ENCODE data around the gene RNASEL. TPM values are rescaled to one million over a fixed set of nuclear protein-coding genes. Genes with fewer than 3 reads are reported as not detected.
"Not testable (repeated sequence)": the region's sequence is repeated elsewhere in the genome, so short reads cannot be mapped to it uniquely, and the experiment has no call there.

RNASEL gene
- total RNA-seq, 1 donor from 2014 or later: 3.3 TPM

DNA sequence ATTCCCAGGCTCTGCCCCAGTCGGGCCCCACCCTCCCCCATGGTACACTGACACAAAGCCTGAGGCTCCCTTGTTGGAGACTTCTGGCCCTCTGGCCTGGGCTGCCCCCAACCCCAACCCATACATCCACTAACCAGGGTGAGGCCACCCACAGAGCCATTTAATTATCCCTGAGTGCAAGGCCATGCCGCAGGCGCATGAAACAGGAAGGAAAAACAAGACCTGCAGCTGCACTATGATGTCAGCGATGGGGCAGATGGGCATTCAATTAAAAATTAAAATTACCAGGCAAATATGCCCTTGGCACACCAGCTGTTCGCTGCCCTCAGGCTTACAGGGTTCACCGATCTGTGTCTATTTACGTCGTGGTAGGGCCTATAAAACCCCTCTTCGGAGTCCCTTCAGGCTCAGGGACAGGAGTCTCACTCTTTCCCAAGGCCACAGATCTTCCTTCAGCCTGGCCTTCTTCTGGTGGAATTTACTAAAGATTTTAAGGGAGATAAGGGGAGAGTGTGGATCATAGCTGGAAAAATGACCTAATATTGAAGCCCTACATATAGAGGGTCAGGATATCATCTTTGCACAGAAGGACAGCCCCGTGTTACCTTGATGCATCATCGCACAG lies 44.7 kb upstream of the RNASEL start:
- Mint-ChIP-seq H3K4me1 (peaks cover 70% of the 10 kb centered on the region), H3K36me3 (ENCODE audit: low read depth) (no peaks in the 10 kb centered on the region), H3K9me3 (no peaks in the 10 kb centered on the region), H3K27ac (ENCODE audit: unreplicated experiment) (no peak overlapping the region), H3K27me3 (ENCODE audit: low read depth) (no peaks in the 10 kb centered on the region), H3K4me3 (no peak overlapping the region)
- DNase-seq (ENCODE audit: low read depth, low spot score): no peak
- TF ChIP-seq, protein P1, sequence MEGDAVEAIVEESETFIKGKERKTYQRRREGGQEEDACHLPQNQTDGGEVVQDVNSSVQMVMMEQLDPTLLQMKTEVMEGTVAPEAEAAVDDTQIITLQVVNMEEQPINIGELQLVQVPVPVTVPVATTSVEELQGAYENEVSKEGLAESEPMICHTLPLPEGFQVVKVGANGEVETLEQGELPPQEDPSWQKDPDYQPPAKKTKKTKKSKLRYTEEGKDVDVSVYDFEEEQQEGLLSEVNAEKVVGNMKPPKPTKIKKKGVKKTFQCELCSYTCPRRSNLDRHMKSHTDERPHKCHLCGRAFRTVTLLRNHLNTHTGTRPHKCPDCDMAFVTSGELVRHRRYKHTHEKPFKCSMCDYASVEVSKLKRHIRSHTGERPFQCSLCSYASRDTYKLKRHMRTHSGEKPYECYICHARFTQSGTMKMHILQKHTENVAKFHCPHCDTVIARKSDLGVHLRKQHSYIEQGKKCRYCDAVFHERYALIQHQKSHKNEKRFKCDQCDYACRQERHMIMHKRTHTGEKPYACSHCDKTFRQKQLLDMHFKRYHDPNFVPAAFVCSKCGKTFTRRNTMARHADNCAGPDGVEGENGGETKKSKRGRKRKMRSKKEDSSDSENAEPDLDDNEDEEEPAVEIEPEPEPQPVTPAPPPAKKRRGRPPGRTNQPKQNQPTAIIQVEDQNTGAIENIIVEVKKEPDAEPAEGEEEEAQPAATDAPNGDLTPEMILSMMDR (conservative IDR thresholded peaks at IDR 0.05): no peak

DNA sequence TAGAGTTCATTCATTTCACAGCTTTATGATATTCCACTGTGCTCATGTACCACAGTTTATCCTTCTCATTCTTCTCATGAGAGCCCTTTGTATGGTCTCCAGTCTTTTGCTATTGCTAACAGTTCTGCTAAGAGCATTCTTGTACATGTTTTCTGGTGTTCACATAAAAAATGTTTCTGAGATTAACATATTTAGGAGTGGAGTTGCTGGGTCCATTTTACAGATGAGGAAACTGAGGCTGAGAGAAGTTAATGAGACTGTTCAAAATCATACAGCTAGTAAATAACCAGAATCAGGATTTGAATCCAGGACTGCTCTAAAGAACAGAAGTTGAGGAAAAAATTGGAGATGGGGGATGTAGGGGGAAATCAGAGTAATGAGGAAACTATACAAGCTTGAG lies 44.0 kb upstream of the RNASEL start:
- no peak for DNase-seq (ENCODE audit: low read depth, low spot score)
- Mint-ChIP-seq H3K27me3 (ENCODE audit: low read depth) (no peaks in the 10 kb centered on the region), H3K36me3 (ENCODE audit: low read depth) (no peaks in the 10 kb centered on the region), H3K4me3 (no peak overlapping the region), H3K9me3 (no peaks in the 10 kb centered on the region), H3K27ac (ENCODE audit: unreplicated experiment) (no peak overlapping the region), H3K4me1 (peaks cover 70% of the 10 kb centered on the region)
- TF ChIP-seq, protein P1 (conservative IDR thresholded peaks at IDR 0.05): no peak

- H3K27ac Mint-ChIP-seq (ENCODE audit: unreplicated experiment); DNase-seq (ENCODE audit: low read depth, low spot score); H3K36me3 Mint-ChIP-seq (ENCODE audit: low read depth); H3K27me3 Mint-ChIP-seq (ENCODE audit: low read depth); H3K9me3 Mint-ChIP-seq; H3K4me3 Mint-ChIP-seq: not testable (repeated sequence)
- H3K4me1 Mint-ChIP-seq: peaks cover 66% of the 10 kb centered on the region
These were observed 43.4 kb upstream of the RNASEL start for GRCh38 chr1:182632441-182632857.

- no peaks in the 10 kb centered on the region for H3K9me3 Mint-ChIP-seq
- no peaks in the 10 kb centered on the region for H3K27me3 Mint-ChIP-seq (ENCODE audit: low read depth)
- no peak overlapping the region for H3K27ac Mint-ChIP-seq (ENCODE audit: unreplicated experiment)
- DNase-seq (ENCODE audit: low read depth, low spot score): no peak
- TF ChIP-seq, protein P1 (conservative IDR thresholded peaks at IDR 0.05): no peak
- no peak overlapping the region for H3K4me3 Mint-ChIP-seq
- H3K36me3 Mint-ChIP-seq (ENCODE audit: low read depth): no peaks in the 10 kb centered on the region
- peaks cover 63% of the 10 kb centered on the region for H3K4me1 Mint-ChIP-seq
These were observed 42.9 kb upstream of the RNASEL start for GRCh38 chr1:182631954-182632353.

- H3K36me3 Mint-ChIP-seq (ENCODE audit: low read depth): no peaks in the 10 kb centered on the region
- no peak overlapping the region for H3K27ac Mint-ChIP-seq (ENCODE audit: unreplicated experiment)
- H3K4me1 Mint-ChIP-seq: peaks cover 62% of the 10 kb centered on the region
- no peak for DNase-seq (ENCODE audit: low read depth, low spot score)
- H3K27me3 Mint-ChIP-seq (ENCODE audit: low read depth): no peaks in the 10 kb centered on the region
- TF ChIP-seq, protein P1 (conservative IDR thresholded peaks at IDR 0.05): no peak
- no peaks in the 10 kb centered on the region for H3K9me3 Mint-ChIP-seq
- no peak overlapping the region for H3K4me3 Mint-ChIP-seq
These were observed 42.1 kb upstream of the RNASEL start for GRCh38 chr1:182631053-182631677.

GRCh38 chr1:182630586-182630985 lies 41.5 kb upstream of the RNASEL start:
- Mint-ChIP-seq H3K27me3 (ENCODE audit: low read depth) (no peaks in the 10 kb centered on the region), H3K27ac (ENCODE audit: unreplicated experiment) (no peak overlapping the region), H3K36me3 (ENCODE audit: low read depth) (no peaks in the 10 kb centered on the region), H3K9me3 (no peaks in the 10 kb centered on the region), H3K4me3 (no peak overlapping the region), H3K4me1 (peaks cover 56% of the 10 kb centered on the region)
- TF ChIP-seq, protein P1 (conservative IDR thresholded peaks at IDR 0.05): no peak
- DNase-seq (ENCODE audit: low read depth, low spot score): no peak
